ENCODE data around the gene TAF1D. TPM values are rescaled to one million over a fixed set of nuclear protein-coding genes. Genes with fewer than 3 reads are reported as not detected.

TAF1D gene
- total RNA-seq, 1 donor from 2014 or later: 148 TPM

GRCh38 chr11:93735627-93736026, 5.7 kb downstream of the TAF1D start:
- no peak for DNase-seq (ENCODE audit: extremely low spot score in 2 of 2)
- Histone ChIP-seq H3K27ac (no peak overlapping the region), H3K27me3 (no peaks in the 10 kb centered on the region), H3K36me3 (peaks cover 5 to 81% of the 10 kb centered on the region in 2 donors), H3K4me1 (peaks cover 57% of the 10 kb centered on the region), H3K9me3 (no peaks in the 10 kb centered on the region), H3K4me3 (no peak overlapping the region)
- no peak for TF ChIP-seq POLR2A (IDR thresholded peaks at IDR 0.05)
- no peak for TF ChIP-seq POLR2AphosphoS5 (IDR thresholded peaks at IDR 0.05; ENCODE audit: insufficient read depth in 1 of 2, low read depth in 1 of 2)
- no peak for TF ChIP-seq CTCF (IDR thresholded peaks at IDR 0.05)
- intact Hi-C loops (cut with DNase I): no loop called here

- H3K27me3 ChIP-seq: no peaks in the 10 kb centered on the region
- intact Hi-C loops (cut with DNase I): no loop called here
- TF ChIP-seq POLR2A (IDR thresholded peaks at IDR 0.05) (no peak), CTCF (IDR thresholded peaks at IDR 0.05) (no peak), POLR2AphosphoS5 (IDR thresholded peaks at IDR 0.05; ENCODE audit: insufficient read depth in 1 of 2, low read depth in 1 of 2) (no peak)
- no peaks in the 10 kb centered on the region for H3K9me3 ChIP-seq
- DNase-seq (ENCODE audit: extremely low spot score in 2 of 2): no peak
- H3K36me3 ChIP-seq: peaks cover 5 to 91% of the 10 kb centered on the region in 2 donors
- H3K27ac ChIP-seq: no peak overlapping the region
- H3K4me3 ChIP-seq: no peak overlapping the region
- H3K4me1 ChIP-seq: peaks cover 48% of the 10 kb centered on the region
Measured at GRCh38 chr11:93734427-93735222, 6.7 kb downstream of the TAF1D start.

DNA sequence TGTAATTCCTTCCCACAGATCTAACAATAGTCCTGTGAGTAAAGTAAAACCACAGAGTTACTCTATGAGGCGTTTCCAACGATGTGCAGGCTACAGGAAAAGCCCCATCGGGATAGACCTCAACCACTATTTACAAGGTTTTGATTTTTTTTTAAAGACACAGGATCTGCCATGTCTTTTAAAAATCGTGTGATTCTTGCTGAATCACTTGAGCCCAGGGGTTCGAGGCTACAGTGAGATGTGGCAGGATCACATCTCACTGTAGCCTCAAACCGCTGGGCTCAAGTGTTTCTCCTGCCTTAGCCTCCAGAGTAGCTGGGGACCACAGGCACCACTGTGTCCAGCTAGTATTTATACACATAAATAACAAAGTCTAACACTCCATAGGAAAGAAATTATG, 7.8 kb downstream of the TAF1D start:
- peaks cover 5 to 97% of the 10 kb centered on the region in 2 donors for H3K36me3 ChIP-seq
- no peak overlapping the region for H3K27ac ChIP-seq
- H3K4me3 ChIP-seq: no peak overlapping the region
- DNase-seq (ENCODE audit: extremely low spot score in 2 of 2): no peak
- no peaks in the 10 kb centered on the region for H3K9me3 ChIP-seq
- peaks cover 36% of the 10 kb centered on the region for H3K4me1 ChIP-seq
- H3K27me3 ChIP-seq: no peaks in the 10 kb centered on the region
- intact Hi-C loops (cut with DNase I): no loop called here
- TF ChIP-seq POLR2A (IDR thresholded peaks at IDR 0.05) (no peak), CTCF (IDR thresholded peaks at IDR 0.05) (no peak), POLR2AphosphoS5 (IDR thresholded peaks at IDR 0.05; ENCODE audit: insufficient read depth in 1 of 2, low read depth in 1 of 2) (no peak)

GRCh38 chr11:93732237-93732892, 8.9 kb downstream of the TAF1D start:
- H3K27me3 ChIP-seq: no peaks in the 10 kb centered on the region
- TF ChIP-seq CTCF (IDR thresholded peaks at IDR 0.05) (no peak), POLR2A (IDR thresholded peaks at IDR 0.05) (no peak), POLR2AphosphoS5 (IDR thresholded peaks at IDR 0.05; ENCODE audit: insufficient read depth in 1 of 2, low read depth in 1 of 2) (no peak)
- DNase-seq (ENCODE audit: extremely low spot score in 2 of 2): no peak
- no peak overlapping the region for H3K4me3 ChIP-seq
- H3K9me3 ChIP-seq: no peaks in the 10 kb centered on the region
- intact Hi-C loops (cut with DNase I): no loop called here
- H3K4me1 ChIP-seq: peaks cover 25% of the 10 kb centered on the region
- peaks cover 5 to 92% of the 10 kb centered on the region in 2 donors for H3K36me3 ChIP-seq
- no peak overlapping the region for H3K27ac ChIP-seq
